ENCODE results near the gene MTR.

The MTR gene

DNA sequence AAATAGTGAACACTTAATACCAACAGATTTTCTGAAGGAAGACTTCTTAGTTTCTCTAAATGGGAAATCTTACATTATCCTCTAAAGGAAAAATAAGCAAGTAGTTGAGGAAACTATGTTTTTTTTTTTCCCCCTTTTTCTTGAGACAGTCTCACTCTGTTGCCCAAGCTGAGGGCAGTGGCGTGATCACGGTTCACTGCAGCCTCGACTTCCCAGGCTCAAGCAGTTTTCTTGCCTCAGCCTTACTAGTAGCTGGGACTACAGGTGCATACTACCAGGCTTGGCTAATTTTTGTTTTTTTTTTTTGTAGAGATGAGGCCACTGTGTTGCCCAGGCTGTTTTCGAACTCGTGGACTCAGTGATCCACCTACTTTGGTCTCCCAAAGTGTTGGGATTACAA, 3.9 kb downstream of the MTR start:
- no peak overlapping the region for H3K27ac ChIP-seq
- no peak for TF ChIP-seq ZFX (IDR thresholded peaks at IDR 0.05; ENCODE audit: borderline replicate concordance)
- TF ChIP-seq, protein P1, sequence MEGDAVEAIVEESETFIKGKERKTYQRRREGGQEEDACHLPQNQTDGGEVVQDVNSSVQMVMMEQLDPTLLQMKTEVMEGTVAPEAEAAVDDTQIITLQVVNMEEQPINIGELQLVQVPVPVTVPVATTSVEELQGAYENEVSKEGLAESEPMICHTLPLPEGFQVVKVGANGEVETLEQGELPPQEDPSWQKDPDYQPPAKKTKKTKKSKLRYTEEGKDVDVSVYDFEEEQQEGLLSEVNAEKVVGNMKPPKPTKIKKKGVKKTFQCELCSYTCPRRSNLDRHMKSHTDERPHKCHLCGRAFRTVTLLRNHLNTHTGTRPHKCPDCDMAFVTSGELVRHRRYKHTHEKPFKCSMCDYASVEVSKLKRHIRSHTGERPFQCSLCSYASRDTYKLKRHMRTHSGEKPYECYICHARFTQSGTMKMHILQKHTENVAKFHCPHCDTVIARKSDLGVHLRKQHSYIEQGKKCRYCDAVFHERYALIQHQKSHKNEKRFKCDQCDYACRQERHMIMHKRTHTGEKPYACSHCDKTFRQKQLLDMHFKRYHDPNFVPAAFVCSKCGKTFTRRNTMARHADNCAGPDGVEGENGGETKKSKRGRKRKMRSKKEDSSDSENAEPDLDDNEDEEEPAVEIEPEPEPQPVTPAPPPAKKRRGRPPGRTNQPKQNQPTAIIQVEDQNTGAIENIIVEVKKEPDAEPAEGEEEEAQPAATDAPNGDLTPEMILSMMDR (IDR thresholded peaks at IDR 0.05) = no peak

GRCh38 chr1:236800002-236800620, 5.0 kb downstream of the MTR start:
- no peak overlapping the region for H3K27ac ChIP-seq
- no peak for TF ChIP-seq ZFX (IDR thresholded peaks at IDR 0.05; ENCODE audit: borderline replicate concordance)
- TF ChIP-seq, protein P1 (IDR thresholded peaks at IDR 0.05) = no peak

- TF ChIP-seq, protein P1 (IDR thresholded peaks at IDR 0.05) = no peak
- TF ChIP-seq ZFX (IDR thresholded peaks at IDR 0.05; ENCODE audit: borderline replicate concordance) = no peak
- H3K27ac ChIP-seq = no peak overlapping the region
Measured at GRCh38 chr1:236800623-236801022, 5.5 kb downstream of the MTR start.

GRCh38 chr1:236802264-236802663, 7.2 kb downstream of the MTR start:
- no peak overlapping the region for H3K27ac ChIP-seq
- TF ChIP-seq, protein P1 (IDR thresholded peaks at IDR 0.05) = no peak

- no peak overlapping the region for H3K27ac ChIP-seq
- no peak for TF ChIP-seq ZFX (IDR thresholded peaks at IDR 0.05; ENCODE audit: borderline replicate concordance)
- TF ChIP-seq, protein P1 (IDR thresholded peaks at IDR 0.05) = no peak
Measured at GRCh38 chr1:236806634-236807033, 11.5 kb downstream of the MTR start.

DNA sequence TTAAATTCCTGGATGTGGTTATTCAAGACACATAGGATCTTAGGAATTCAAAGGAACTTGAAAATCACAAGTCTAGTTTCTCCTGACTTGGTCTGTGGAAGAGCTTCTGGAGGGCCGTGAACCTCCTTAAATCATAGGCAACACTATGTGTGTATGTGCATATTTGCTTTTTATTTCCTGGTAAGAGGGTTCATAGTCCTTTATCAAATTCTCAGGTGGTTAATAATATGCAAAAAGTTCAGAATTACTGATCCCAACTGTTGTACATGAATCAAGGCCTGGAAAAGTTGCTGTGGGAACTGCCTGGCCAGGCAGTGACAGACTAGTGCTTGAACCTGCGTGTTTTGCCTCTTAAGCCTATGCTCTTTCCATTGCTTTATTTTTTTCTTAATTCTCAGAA, 12.9 kb downstream of the MTR start:
- TF ChIP-seq, protein P1 (IDR thresholded peaks at IDR 0.05) = no peak
- no peak for TF ChIP-seq ZFX (IDR thresholded peaks at IDR 0.05; ENCODE audit: borderline replicate concordance)
- no peak overlapping the region for H3K27ac ChIP-seq

DNA sequence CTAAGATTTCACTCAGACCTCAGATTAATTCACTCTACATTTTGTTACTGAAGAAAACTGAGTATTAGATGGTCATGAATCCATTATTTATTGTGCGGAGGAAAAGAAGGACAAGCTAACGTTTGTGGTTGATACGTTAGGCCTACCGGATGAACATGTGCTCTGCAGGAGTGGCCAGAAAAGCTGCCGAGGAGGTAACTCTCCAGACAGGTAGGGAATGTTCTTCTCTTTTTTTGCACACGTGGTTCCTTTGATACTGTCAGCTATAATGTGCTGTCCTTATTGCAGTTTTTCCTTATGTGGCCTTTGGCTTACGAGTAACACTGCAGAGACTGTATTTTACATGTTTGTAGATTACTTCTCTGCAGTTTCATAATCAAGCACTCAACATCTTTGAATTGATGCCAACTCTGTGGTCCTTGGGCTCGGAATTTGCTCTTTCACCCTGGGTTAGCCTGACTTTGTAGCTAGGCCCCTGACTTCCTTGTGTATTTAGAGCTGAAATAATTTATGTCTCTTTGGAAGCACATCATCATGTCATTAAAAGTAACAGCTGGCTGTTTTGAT, 13.6 kb downstream of the MTR start:
- H3K27ac ChIP-seq = no peak overlapping the region
- TF ChIP-seq, protein P1 (IDR thresholded peaks at IDR 0.05) = no peak
